ENCODE results near the gene MKI67.

GRCh38 chr10:128161031-128161430, 34.8 kb upstream of the MKI67 start:
- TF ChIP-seq YY1 (IDR thresholded peaks at IDR 0.05; ENCODE audit: insufficient read depth, insufficient read length): no peak
- TF ChIP-seq SUZ12 (IDR thresholded peaks at IDR 0.05; ENCODE audit: extremely low read depth, insufficient read depth, insufficient read length): no peak
- TF ChIP-seq ZNF274 (IDR thresholded peaks at IDR 0.05; ENCODE audit: low read depth, low read length): no peak
